ENCODE results near the gene SORCS1.

SORCS1 gene

DNA sequence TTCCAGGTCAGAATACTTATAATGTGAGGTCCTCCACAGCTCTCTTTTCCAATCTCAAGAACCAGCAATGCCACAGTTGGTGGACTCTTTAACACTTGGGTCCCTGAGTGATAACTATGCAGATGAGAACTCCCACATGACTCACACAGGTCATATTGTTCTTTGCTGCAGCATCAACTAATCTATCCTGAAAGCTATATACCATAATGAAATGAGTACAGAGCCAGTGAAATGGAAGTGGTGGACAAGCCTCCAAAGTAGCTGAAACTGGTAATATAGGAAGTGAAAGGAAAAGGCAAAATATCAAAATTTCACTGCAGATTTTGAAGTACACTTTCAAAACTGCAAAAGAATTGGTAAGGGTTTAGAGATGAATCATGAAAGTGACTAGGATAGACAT lies 45.6 kb downstream of the SORCS1 start:
- DNase-seq (ENCODE audit: low read depth in 2 of 3, low spot score in 1 of 3): no peak

DNA sequence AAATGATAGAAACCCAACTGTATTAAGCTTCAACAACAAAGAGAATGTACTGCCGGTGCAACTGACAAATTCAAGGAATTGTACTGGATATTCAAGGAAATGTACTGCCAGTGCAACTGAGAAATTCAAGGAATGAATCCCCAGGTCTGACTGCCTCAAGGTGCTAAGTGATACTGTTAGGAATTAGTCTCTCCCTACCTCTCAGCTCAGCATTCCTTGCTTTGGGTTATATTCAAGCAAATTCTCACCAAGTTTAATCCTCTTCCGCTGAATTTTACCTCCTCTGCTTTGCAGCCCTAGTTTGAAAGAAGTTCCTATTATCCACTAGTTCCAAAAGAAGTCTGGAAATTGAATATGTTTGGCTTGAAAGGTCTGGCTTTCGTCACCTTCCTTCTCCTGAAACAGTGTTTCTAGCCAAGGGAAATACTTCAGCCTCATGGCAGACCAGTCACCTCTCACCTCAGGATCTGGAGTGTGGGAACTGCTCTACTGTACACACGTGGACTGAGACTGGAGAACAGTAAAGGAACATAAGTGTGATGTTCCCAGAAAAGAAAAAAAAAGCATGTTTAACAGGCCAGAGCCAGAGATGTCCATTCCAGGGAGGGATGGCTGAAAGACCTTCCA lies 60.4 kb downstream of the SORCS1 start:
- no peak for DNase-seq (ENCODE audit: low read depth in 2 of 3, low spot score in 1 of 3)

GRCh38 chr10:107103174-107104025 lies 61.1 kb downstream of the SORCS1 start:
- DNase-seq (ENCODE audit: low read depth in 2 of 3, low spot score in 1 of 3): no peak

DNA sequence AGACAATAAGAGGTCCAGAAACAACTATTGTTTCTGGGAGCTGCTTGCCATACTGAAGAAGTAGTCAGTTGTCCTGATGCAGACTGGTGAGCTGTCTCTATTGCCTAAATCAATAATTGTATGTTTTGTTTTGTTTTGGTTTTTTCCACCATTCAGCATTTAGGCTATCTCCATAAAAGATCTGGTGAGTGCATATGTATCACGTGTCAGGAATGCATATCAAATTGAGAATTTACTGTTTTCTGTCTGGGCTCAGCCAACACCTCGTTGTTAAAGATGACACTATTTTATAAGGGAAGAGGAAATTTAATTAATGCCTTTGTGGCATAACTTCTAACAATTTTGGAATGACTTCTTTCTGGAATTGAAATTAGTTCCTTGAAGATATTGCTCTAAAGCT lies 66.2 kb downstream of the SORCS1 start:
- no peak for DNase-seq (ENCODE audit: low read depth in 2 of 3, low spot score in 1 of 3)

DNA sequence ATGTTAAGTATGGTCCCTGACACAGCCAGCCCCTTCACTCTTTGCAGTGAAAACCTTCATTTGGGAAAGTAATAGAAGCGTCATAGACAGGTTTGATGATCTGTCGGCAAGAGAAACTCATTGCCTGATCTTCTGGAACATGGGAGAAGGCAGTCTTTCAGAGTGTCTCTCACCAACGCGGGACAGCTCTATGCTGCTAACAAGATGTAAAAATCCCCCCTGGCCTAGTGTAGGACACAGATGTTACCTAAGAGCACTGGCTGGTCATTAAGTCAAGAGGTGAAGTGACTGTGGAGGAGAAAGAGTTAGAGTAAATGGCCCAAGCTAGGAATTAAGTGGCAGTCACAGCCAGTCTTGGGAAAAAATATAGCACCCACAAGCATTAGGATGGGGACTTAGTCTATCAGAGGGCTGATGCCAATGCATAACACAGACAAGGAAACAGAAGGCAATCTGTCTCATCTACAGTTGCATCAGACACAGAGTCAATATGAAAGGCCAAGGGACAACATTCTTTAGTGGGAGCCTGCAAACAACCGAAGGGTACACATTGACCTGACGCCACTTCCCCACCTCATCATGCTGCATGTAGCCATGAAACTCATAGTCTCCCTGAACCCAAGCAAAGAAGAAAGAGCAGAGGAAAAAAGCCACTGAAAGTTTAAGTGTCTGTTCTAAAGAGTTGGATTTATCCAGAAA lies 69.5 kb downstream of the SORCS1 start:
- DNase-seq (ENCODE audit: low read depth in 2 of 3, low spot score in 1 of 3): no peak

DNA sequence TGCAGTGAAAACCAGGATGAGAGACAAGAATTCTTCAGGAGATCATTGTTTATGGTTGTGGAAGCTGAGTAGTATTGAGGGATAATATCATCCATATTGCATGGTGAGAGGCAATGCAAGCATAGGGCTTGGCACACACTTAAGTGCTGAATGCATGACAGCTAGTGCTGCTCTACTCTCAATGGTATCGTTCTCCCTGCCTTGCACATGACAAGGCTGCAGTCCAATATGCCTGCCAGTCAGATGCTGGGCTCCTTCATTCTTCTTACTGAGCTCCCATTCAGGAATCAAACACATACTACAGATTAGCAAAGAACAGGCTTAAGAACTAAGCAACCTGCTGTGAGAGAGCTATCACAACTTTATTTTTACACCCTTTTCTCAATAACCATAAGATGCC lies 72.2 kb downstream of the SORCS1 start:
- DNase-seq (ENCODE audit: low read depth in 2 of 3, low spot score in 1 of 3): no peak

- DNase-seq (ENCODE audit: low read depth in 2 of 3, low spot score in 1 of 3): no peak
These were observed 73.4 kb downstream of the SORCS1 start for GRCh38 chr10:107091126-107091525.

DNA sequence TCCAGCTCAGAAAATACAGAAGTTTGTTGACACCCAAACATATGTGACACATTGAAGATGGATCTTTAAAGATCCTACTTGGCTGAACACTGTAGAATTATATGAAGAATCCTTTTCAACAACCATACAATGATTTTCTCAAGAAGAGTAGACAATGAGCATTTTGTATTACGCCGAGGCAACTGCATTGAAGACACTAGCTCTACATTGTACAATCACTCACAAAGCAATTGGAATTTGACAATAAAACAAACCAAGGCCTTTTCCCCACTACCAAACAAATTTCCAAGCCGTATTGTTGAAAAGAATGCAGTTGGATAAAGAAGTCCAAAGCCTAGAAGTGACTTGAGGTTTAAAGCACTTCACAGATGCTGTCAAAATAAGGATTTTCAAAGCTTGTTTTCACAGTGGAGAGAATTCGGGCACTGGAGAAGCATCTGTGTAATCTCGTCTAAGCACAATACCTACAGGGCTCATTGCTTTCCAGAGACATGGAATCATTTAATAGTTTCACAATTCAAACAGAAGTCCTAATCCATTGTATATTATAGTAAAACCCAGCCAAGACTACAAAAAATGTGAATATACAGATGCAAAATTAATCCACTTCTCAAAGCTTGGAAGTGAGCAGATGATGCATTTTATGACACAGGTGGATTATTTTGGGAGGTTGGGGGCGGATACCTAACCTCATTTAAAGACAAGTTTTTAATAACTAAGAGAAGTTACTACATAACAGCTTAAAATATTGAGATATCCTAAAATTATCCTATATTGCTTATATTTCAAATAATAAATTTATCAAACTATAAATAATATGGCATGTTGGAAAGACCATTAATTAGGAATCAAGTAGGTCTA lies 78.6 kb downstream of the SORCS1 start:
- no peak for DNase-seq (ENCODE audit: low read depth in 2 of 3, low spot score in 1 of 3)

DNA sequence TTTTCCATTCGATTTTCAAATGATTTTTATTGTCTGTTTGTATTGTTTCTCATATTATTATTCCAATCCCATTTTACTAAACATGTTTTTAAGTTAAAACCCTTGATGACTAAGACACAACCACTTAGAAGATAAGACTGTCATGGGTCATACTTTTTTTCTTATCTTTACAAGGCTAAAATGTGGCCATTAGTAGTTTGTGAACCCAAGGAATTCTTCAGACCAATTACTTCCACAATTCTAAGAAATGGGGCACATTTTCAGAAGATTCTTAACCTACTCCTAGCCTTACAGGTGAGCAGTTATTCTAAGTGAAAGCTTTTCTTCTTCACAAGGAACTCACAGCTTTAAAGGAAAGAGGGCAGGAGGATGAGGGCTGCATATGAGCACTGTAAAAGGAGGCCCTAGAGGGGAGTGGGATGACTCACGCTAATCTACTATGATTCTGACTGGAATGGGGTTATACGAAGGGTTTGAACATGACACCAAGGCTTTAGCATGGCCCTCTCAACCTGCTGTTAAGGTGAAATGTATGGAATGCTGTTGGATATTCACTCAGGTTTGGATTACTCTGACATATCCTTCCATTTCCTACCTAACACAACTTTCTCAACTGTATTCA lies 81.0 kb downstream of the SORCS1 start:
- no peak for DNase-seq (ENCODE audit: low read depth in 2 of 3, low spot score in 1 of 3)

- DNase-seq (ENCODE audit: low read depth in 2 of 3, low spot score in 1 of 3): no peak
These were observed 82.9 kb downstream of the SORCS1 start for GRCh38 chr10:107081644-107082043.

DNA sequence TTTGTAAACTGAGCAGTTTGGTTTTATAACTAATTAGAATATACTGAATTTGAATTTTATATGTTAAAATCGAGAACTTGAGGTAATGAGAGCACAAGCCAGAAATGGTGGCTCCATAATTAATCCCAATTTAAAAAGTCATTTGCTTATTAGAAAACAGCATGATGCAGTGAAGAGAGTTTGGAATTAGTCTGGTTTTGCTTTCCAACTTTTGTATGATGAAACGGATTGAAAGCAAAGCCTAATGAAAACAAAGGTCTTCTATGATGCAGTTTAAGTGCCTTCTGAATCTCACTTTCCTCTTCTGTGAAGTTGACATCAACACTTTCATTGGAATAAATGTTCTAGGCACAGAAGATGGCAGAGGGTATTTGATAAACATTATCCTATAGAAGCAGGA lies 89.4 kb downstream of the SORCS1 start:
- DNase-seq (ENCODE audit: low read depth in 2 of 3, low spot score in 1 of 3): no peak

DNA sequence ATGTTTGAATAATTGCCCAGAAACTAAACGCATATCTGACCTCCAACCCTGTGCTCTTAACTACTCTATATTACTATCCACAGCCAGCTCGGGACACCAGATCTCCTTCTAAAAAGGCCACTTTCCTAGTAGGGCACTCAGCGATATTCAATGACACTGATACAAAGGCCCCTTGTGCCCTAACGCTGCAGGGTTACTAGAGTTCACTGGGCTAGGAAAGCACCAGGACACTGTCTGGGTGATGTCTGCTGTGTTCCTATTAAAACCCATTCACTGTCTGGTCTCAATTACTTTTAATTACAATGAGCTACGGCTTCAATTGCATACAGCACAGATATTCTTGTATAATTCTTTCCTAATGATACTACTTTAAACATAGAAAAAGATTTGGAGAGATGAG lies 91.7 kb downstream of the SORCS1 start:
- DNase-seq (ENCODE audit: low read depth in 2 of 3, low spot score in 1 of 3): no peak

DNA sequence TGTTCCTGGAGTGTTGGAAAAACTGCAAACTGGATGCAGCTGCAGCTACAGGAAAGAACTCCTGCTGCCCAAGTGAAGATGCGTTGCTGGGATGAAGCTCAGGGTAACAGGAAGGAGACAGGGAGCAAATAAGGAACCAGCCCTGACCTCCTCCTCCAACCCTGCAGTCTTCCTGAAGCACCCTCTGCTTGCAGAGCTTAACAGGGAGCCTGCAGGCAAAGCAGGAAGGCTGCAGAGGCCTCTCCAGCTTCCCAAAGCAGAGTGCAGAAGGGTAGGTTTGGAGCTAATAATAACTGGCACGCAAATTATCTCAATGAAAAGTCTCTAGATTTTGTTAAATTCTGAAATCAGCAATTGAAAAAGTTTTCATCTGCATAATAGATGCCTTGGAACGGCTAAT lies 92.5 kb downstream of the SORCS1 start:
- no peak for DNase-seq (ENCODE audit: low read depth in 2 of 3, low spot score in 1 of 3)

- no peak for DNase-seq (ENCODE audit: low read depth in 2 of 3, low spot score in 1 of 3)
These were observed 93.2 kb downstream of the SORCS1 start for GRCh38 chr10:107071301-107071700.

DNA sequence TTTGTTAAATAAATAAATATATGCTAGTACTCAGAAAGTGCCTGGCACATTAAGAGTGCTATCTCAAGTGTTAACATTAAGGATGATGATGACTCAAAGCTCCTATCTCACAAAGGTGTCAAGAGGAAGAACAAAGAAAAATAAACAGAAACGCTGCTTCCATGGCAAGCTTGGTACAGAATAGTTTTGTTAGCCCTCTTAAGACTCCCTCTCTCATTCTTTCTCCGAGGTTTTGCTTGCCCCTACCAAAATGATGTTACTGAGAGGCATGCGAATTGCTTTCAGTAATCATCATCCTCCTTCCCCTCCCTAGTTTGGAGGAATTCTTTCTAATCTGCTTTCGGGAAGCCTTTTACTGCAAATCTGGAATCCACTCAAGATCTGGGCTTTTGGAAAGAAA lies 96.7 kb downstream of the SORCS1 start:
- no peak for DNase-seq (ENCODE audit: low read depth in 2 of 3, low spot score in 1 of 3)

DNA sequence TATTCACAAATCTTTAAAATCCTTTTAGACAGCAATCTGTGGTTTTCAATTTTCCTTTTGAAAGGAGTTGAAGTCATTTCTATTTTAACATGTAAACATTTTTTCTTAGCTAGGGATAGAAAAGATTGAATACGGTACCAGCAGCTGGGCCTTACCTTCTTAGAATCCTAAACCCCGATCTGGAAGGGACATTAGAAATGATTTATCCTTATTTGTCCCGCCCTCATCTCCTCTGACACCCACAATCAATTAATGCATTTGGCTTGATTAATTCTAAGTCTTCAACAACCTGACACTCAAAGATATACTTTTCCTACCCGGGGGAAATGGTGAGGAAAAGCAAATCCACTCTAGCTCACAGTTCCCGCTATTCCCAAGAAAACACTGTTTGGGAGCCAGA lies 100.4 kb downstream of the SORCS1 start:
- no peak for DNase-seq (ENCODE audit: low read depth in 2 of 3, low spot score in 1 of 3)

DNA sequence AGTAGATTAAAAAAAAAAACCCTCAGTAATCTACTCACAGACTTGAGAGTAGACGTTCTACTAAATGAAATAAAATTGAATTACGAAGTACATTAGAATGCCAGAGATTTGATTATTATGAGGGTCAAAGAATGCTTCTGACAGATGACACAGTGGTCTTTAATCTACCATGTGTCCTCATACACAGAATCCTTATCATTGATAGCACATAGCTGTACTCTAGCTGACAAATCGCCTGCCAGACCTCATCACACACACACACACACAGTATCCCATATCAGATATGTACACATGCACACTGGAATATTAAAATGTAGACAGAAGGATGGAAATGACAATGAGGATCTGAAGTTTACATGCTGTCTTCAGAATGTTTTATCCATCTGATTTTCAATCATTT lies 104.6 kb downstream of the SORCS1 start:
- no peak for DNase-seq (ENCODE audit: low read depth in 2 of 3, low spot score in 1 of 3)

- DNase-seq (ENCODE audit: low read depth in 2 of 3, low spot score in 1 of 3): no peak
These were observed 105.3 kb downstream of the SORCS1 start for GRCh38 chr10:107059068-107059804.

DNA sequence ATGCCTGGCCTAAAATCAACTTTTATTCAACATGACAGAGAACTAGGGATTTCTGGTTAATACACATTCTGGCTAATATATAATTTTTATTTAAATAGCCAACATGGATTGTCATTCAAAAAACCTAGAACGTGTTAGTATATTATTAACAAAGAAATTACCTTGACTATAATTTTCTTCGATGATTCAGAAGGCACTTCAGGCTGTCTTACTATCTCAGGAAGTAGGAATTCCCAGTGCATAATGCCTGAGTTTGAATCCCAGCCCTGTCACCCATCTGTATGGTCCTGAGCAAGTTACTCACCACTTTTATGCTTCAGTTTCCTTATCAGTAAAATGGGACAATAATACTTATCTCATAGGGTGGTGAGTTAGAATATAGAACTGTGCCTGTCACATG lies 106.2 kb downstream of the SORCS1 start:
- no peak for DNase-seq (ENCODE audit: low read depth in 2 of 3, low spot score in 1 of 3)

- DNase-seq (ENCODE audit: low read depth in 2 of 3, low spot score in 1 of 3): no peak
These were observed 108.3 kb downstream of the SORCS1 start for GRCh38 chr10:107056182-107056581.

Measured in stimulated activated CD4-positive, alpha-beta T cell treated with anti-CD3 and anti-CD28 coated beads, Interleukin-12 subunit alpha, Interleukin-12 subunit beta, amount 100 ng/mL, for 48 hours (primary cell).